Astrocyte of the cerebellum (primary cell): Measurements from ENCODE around the gene PAK1.
"Not testable (repeated sequence)": the region's sequence is repeated elsewhere in the genome, so short reads cannot be mapped to it uniquely, and the experiment has no call there.

ENCODE experiments used
- DNase-seq: peaks from one replicate; pipeline ENCODE4 v3.0.0-alpha.2; 2011; ENCODE audit warnings: low read depth
- H3K4me3 ChIP-seq: 2 replicates; pipeline ENCODE4 v1.5.1; 2011; ENCODE audit warnings: mild to moderate bottlenecking, low read depth, low read length, moderate library complexity
- in situ Hi-C: cut with HindIII; loops from 2 replicates; pipeline ENCODE4 v1.10.0; 2017; ENCODE audit warnings: low sequenced_read_pairs
- TF ChIP-seq, protein P1 (sequence below): IDR thresholded peaks from 2 replicates; pipeline ENCODE4 v1.5.1; 2012; ENCODE audit warnings: low read length, low read depth, moderate library complexity, mild to moderate bottlenecking; ENCODE audit errors: missing control alignments

The PAK1 gene

DNA sequence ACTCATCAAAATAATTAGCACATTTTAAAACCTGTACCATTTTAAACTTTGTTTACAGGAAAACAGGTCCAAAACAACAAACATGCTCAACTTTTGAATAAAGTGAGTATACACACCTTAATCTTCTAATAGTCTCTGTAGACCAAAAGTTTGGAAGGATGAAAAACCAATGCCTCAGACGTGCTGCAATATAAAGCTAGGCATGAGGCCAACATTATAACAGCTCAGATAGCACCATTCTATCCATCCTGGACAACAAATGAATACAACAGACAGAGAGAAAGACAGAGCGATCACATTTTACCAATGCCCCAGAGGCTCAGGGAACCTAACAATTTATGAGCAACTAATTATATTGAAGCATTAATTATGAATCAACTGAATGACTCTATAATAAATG, 77.0 kb downstream of the PAK1 start:
- in situ Hi-C loops = no loop called here
- DNase-seq = no peak
- TF ChIP-seq, protein P1, sequence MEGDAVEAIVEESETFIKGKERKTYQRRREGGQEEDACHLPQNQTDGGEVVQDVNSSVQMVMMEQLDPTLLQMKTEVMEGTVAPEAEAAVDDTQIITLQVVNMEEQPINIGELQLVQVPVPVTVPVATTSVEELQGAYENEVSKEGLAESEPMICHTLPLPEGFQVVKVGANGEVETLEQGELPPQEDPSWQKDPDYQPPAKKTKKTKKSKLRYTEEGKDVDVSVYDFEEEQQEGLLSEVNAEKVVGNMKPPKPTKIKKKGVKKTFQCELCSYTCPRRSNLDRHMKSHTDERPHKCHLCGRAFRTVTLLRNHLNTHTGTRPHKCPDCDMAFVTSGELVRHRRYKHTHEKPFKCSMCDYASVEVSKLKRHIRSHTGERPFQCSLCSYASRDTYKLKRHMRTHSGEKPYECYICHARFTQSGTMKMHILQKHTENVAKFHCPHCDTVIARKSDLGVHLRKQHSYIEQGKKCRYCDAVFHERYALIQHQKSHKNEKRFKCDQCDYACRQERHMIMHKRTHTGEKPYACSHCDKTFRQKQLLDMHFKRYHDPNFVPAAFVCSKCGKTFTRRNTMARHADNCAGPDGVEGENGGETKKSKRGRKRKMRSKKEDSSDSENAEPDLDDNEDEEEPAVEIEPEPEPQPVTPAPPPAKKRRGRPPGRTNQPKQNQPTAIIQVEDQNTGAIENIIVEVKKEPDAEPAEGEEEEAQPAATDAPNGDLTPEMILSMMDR = no peak
- no peak overlapping the region for H3K4me3 ChIP-seq

GRCh38 chr11:77396305-77396704, 77.6 kb downstream of the PAK1 start:
- H3K4me3 ChIP-seq = no peak overlapping the region
- TF ChIP-seq, protein P1 = no peak
- in situ Hi-C loops = no loop called here
- DNase-seq = no peak

- in situ Hi-C loops = no loop called here
- no peak overlapping the region for H3K4me3 ChIP-seq
- DNase-seq = no peak
- TF ChIP-seq, protein P1 = no peak
These were observed 78.3 kb downstream of the PAK1 start for GRCh38 chr11:77395460-77396173.

DNA sequence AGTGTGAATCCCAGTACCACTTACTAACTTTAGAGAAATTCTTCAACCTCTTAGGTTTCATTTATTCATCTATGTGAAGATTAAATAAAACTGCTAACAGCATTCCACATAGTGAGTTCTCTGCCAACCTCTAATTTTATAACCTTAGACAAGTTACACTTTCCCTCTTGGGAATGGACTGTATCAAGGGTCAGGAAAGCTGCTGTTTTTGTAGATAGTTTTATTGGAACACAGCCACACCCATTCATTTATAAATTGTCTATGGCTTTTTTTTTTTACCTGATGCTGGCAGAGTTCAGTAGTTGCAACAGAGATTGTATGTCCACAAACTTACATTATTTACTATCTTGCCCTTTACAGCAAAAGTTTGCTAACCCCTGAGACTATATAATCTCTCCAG, 81.1 kb downstream of the PAK1 start:
- in situ Hi-C loops = no loop called here
- H3K4me3 ChIP-seq = no peak overlapping the region
- DNase-seq = no peak
- TF ChIP-seq, protein P1 = no peak

DNA sequence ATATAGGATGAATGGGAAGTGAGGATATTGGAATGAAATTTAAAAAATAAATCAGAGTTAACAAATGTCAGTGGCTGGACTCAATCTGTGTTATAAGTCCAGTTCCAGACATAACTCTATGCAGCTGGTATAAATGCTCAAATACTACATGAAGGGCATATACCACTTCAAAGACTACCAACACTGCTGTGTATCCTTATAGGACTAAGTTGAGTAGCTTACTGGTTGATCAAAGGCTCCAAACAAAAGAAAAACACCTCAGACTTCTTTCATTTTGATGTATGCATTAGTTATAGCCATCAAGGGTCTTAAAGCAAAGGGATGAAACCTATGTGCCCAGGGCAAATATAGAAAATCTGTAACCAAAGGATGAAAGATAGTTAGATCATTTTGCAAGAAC, 86.2 kb downstream of the PAK1 start:
- no peak for DNase-seq
- in situ Hi-C loops = no loop called here
- TF ChIP-seq, protein P1 = no peak
- H3K4me3 ChIP-seq = no peak overlapping the region

DNA sequence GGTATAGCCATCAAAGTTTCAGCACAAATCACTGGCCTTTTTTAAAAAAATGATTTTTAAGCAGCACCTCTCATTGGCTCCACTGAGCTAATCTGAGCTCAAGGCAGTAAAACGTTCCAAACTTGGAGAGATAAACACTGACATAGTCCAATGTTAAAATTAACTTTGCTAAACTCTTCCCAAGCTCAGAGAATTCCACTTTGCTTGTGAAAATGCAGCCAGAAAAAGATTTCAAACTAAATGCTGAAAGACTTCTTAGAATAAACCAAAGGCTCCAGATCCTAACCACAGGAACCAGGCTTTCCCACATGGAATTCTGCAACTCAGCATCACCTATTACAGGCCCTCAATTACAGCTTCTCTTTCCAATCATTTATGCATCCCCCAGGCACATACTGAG, 87.7 kb downstream of the PAK1 start:
- DNase-seq = no peak
- no peak overlapping the region for H3K4me3 ChIP-seq
- in situ Hi-C loops = no loop called here
- TF ChIP-seq, protein P1 = no peak

DNA sequence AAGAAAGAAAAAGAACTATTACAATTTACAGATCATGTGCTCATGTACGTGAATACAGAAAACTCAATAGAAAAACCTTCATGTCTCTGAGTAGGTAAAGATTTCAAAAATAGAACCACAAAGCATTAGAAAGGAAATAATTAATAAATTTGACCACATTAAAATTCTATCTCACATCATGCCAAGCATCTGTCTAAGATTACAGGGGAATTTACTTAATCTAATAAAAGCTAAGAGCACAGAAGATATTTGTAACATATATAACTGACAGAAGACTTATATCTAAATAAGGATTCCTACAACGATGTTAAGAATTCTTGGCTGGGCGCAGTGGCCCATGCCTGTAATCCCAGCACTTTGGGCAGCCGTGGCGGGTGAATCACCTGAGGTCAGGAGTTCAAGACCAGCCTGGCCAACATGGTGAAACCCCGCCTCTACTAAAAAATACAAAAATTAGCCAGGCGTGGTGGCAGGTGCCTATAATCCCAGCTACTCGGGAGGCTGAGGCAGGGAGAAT, 88.6 kb downstream of the PAK1 start:
- in situ Hi-C loops, DNase-seq, H3K4me3 ChIP-seq: not testable (repeated sequence)
